ENCODE data around the gene PGC. TPM values are rescaled to one million over a fixed set of nuclear protein-coding genes. Genes with fewer than 3 reads are reported as not detected.

The PGC gene
- total and polyA plus RNA-seq, 7 donors: 0.07 to 12.6 (median 9.2) TPM; not detected in 4

- peaks cover 0 to 46% (median 38%) of the 10 kb centered on the region in 4 donors for H3K4me1 ChIP-seq
- 0 to 1% methylated on average over 76 of the region's 76 CpGs for WGBS, 2 donors
- H3K4me3 ChIP-seq: peak overlapping the region; percentile 71 to 95 (median 88)
- peak overlapping the region; percentile 96 to 98 (median 97) for H3K27ac ChIP-seq
- no peaks in the 10 kb centered on the region for H3K9me3 ChIP-seq
- no peaks in the 10 kb centered on the region for H3K27me3 ChIP-seq
- TF ChIP-seq POLR2AphosphoS5 (IDR thresholded peaks at IDR 0.05) (no peak), POLR2A (IDR thresholded peaks at IDR 0.05) (no peak), EP300 (IDR thresholded peaks at IDR 0.05) (no peak), CTCF (IDR thresholded peaks at IDR 0.05) (no peak)
- intact Hi-C loops (cut with DNase I): loop anchor here (1.0 to 2.0 kb wide), 3 partner anchors 29 to 52 kb away; partner anchors contain the start of genes FRS3 and TOMM6
- peaks cover 0 to 6% (median 0%) of the 10 kb centered on the region in 4 donors for H3K36me3 ChIP-seq
- DNase-seq: peak; percentile 92
Measured at GRCh38 chr6:41734666-41735426, 12.4 kb downstream of the PGC start.

GRCh38 chr6:41733707-41734665, 13.2 kb downstream of the PGC start:
- Histone ChIP-seq H3K9me3 (no peaks in the 10 kb centered on the region), H3K27me3 (no peaks in the 10 kb centered on the region), H3K36me3 (peaks cover 0 to 6% (median 0%) of the 10 kb centered on the region in 4 donors), H3K27ac (peak overlapping the region; percentile 96 to 98 (median 97)), H3K4me1 (peaks cover 0 to 54% (median 43%) of the 10 kb centered on the region in 4 donors), H3K4me3 (peak overlapping the region; percentile 71 to 95 (median 88))
- DNase-seq: peak; percentile 89
- TF ChIP-seq POLR2AphosphoS5 (IDR thresholded peaks at IDR 0.05): peak; percentile 31 to 72 (median 51)
- no peak for TF ChIP-seq CTCF (IDR thresholded peaks at IDR 0.05)
- no peak for TF ChIP-seq POLR2A (IDR thresholded peaks at IDR 0.05)
- 2 to 3% methylated on average over 73 of the region's 73 CpGs for WGBS, 2 donors
- intact Hi-C loops (cut with DNase I): loop anchor here (2.0 kb wide), 2 partner anchors 45 to 53 kb away; partner anchors contain the start of genes FRS3 and TOMM6

- no peaks in the 10 kb centered on the region for H3K9me3 ChIP-seq
- intact Hi-C loops (cut with DNase I): no loop called here
- DNase-seq: no peak
- 59 to 66% methylated on average over 11 of the region's 11 CpGs for WGBS, 2 donors
- peak overlapping the region; percentile 71 to 95 (median 88) for H3K4me3 ChIP-seq
- peaks cover 0 to 61% (median 49%) of the 10 kb centered on the region in 4 donors for H3K4me1 ChIP-seq
- TF ChIP-seq CTCF (IDR thresholded peaks at IDR 0.05) (no peak), POLR2AphosphoS5 (IDR thresholded peaks at IDR 0.05) (no peak), POLR2A (IDR thresholded peaks at IDR 0.05) (no peak), EP300 (IDR thresholded peaks at IDR 0.05) (no peak)
- no peaks in the 10 kb centered on the region for H3K27me3 ChIP-seq
- peak overlapping the region; percentile 96 to 98 (median 97) for H3K27ac ChIP-seq
- H3K36me3 ChIP-seq: peaks cover 0 to 6% (median 0%) of the 10 kb centered on the region in 4 donors
Measured at GRCh38 chr6:41733360-41733706, 13.9 kb downstream of the PGC start.

- H3K4me1 ChIP-seq: peaks cover 0 to 66% (median 53%) of the 10 kb centered on the region in 4 donors
- no peaks in the 10 kb centered on the region for H3K27me3 ChIP-seq
- H3K4me3 ChIP-seq: peak overlapping the region in 3 of 4 donors; percentile 71 to 95 (median 84)
- no peaks in the 10 kb centered on the region for H3K9me3 ChIP-seq
- no peak for DNase-seq
- WGBS, 2 donors: 59 to 65% methylated on average over 8 of the region's 8 CpGs
- TF ChIP-seq POLR2AphosphoS5 (IDR thresholded peaks at IDR 0.05): no peak
- TF ChIP-seq CTCF (IDR thresholded peaks at IDR 0.05): no peak
- TF ChIP-seq POLR2A (IDR thresholded peaks at IDR 0.05): peak in 1 of 2 donors; percentile 17
- intact Hi-C loops (cut with DNase I): no loop called here
- peaks cover 0 to 6% (median 0%) of the 10 kb centered on the region in 4 donors for H3K36me3 ChIP-seq
- H3K27ac ChIP-seq: peak overlapping the region; percentile 96 to 98 (median 97)
Measured at GRCh38 chr6:41732591-41733359, 14.4 kb downstream of the PGC start.

Measured in sigmoid colon (tissue), 7 donors.